ES-I3 (cell line): Measurements from ENCODE around the gene ATP7B.

Experiments
- H3K36me3 ChIP-seq: 2 replicates; pipeline ENCODE4 v1.6.1; 2013; ENCODE audit warnings: mild to moderate bottlenecking, low read length, control low read depth, moderate library complexity; ENCODE audit not compliant: insufficient read depth
- H3K4me1 ChIP-seq: 2 replicates; pipeline ENCODE4 v1.6.1; 2013; ENCODE audit warnings: mild to moderate bottlenecking, control low read depth, low read length; ENCODE audit not compliant: insufficient read depth
- H3K9ac ChIP-seq: 2 replicates; pipeline ENCODE4 v1.6.1; 2013; ENCODE audit warnings: low read depth, mild to moderate bottlenecking, low read length, moderate library complexity
- H3K9me3 ChIP-seq: 2 replicates; pipeline ENCODE4 v1.6.1; 2013; ENCODE audit warnings: mild to moderate bottlenecking, low read length, moderate library complexity; ENCODE audit not compliant: control insufficient read depth, insufficient read depth

ATP7B gene

GRCh38 chr13:52024481-52024880 lies 13.2 kb upstream of the ATP7B start, which contains the start of gene UTP14C:
Gene UTP14C, plus strand, starts transcription at chr13:52024691. Its CDS starts 4,114 bp downstream, at chr13:52028805.
- Histone ChIP-seq H3K36me3 (peaks cover 28% of the 10 kb centered on the region), H3K4me1 (no peaks in the 10 kb centered on the region), H3K9ac (no peak within 1 kb of the TSS), H3K9me3 (peaks cover 5% of the 10 kb centered on the region; the same call in 1 of the 2 replicates)

GRCh38 chr13:52022356-52022755 lies 11.1 kb upstream of the ATP7B start:
- H3K9ac ChIP-seq: no peak overlapping the region
- H3K36me3 ChIP-seq: peaks cover 30% of the 10 kb centered on the region
- H3K9me3 ChIP-seq: no peaks in the 10 kb centered on the region; the same call in 1 of the 2 replicates
- H3K4me1 ChIP-seq: no peaks in the 10 kb centered on the region

- no peak overlapping the region for H3K9ac ChIP-seq
- H3K4me1 ChIP-seq: no peaks in the 10 kb centered on the region
- peaks cover 20% of the 10 kb centered on the region for H3K36me3 ChIP-seq
- H3K9me3 ChIP-seq: peaks cover 4% of the 10 kb centered on the region; the same call in 1 of the 2 replicates
Observed at GRCh38 chr13:52020191-52020590, 8.9 kb upstream of the ATP7B start.

DNA sequence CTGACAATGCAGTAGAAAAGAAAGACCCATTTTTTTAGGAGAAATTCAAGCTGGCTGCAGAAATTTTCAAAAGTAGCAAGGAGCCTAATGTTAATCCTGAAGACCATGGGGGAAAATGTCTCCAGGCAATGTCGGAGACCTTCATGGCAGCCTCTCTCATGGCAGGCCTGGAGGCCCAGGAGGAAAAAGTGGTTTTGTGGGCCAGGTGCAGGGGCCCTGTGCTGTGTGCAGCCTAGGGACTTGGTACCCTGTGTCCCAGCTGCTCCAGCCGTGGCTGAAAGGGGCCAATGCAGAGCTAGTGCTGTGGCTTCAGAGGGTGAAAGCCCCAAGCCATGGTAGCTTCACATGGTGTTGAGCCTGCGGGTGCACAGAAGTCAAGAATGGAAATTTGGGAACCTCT lies 5.0 kb upstream of the ATP7B start:
- no peaks in the 10 kb centered on the region for H3K4me1 ChIP-seq
- H3K36me3 ChIP-seq: peaks cover 9% of the 10 kb centered on the region
- H3K9ac ChIP-seq: no peak overlapping the region
- peaks cover 4% of the 10 kb centered on the region; the same call in 1 of the 2 replicates for H3K9me3 ChIP-seq

- Histone ChIP-seq H3K4me1 (no peaks in the 10 kb centered on the region), H3K9ac (peak overlapping the region; percentile 98), H3K9me3 (peaks cover 4% of the 10 kb centered on the region; the same call in 1 of the 2 replicates), H3K36me3 (no peaks in the 10 kb centered on the region; the same call in 1 of the 2 replicates)
Observed at GRCh38 chr13:52012512-52012836, 1.2 kb upstream of the ATP7B start.

DNA sequence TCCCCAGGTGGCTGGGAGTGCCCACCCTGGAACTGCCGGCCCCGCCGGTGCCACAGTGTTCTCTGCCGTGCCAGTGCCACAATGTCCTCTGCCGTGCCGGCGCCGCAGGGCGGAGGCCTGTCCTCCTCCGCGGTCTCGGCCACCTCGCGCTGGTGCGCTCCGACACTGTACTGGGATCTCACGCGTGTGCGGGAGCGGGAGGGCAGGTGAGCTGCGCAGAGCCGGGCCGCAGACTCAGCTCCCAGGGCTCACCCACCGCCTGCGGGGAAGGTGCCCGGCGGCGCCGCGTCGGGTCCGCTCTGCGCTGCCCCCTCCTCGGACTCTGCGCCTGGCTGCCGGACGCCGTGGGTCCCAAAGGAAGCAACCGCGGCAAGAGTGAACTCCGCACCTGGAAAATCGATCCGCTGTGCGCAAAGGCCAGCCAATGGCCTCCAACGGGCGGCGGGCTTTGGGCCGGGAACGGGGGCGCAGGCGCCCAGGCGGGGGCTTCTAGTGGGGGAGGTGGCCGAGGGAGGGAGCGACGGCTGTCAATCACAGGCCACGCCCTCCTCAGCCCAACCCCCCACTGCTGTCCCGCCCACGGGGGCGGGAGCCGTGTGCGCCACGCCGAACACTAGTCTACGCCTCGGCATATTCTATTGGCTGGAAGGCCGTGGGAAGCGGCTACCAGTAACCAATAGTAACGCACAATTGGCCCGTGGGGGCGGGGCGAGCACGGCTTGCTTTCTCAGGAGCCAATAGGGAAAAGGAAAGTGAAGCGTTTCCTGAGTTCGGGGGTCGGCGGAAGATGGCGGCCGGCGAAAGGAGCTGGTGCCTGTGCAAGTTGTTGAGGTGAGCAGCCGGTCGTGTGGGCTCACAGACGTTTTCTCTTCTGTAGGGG lies 622 bp upstream of the ATP7B start, which contains the start of gene ALG11:
Gene ALG11 (plus strand): TSS at position 767 of the 880 bp plus-strand sequence. CDS start 21 bp downstream, at position 788.
- peak within 1 kb of the TSS; percentile 98 for H3K9ac ChIP-seq
- peaks cover 4% of the 10 kb centered on the region; the same call in 1 of the 2 replicates for H3K9me3 ChIP-seq
- H3K4me1 ChIP-seq: no peaks in the 10 kb centered on the region
- no peaks in the 10 kb centered on the region; the same call in 1 of the 2 replicates for H3K36me3 ChIP-seq

GRCh38 chr13:52009946-52010345 lies 1.3 kb downstream of the ATP7B start:
- H3K36me3 ChIP-seq: no peaks in the 10 kb centered on the region

GRCh38 chr13:52006523-52007245 lies 4.6 kb downstream of the ATP7B start:
- no peaks in the 10 kb centered on the region for H3K36me3 ChIP-seq
- H3K9me3 ChIP-seq: no peaks in the 10 kb centered on the region
- H3K4me1 ChIP-seq: no peaks in the 10 kb centered on the region
- no peak overlapping the region for H3K9ac ChIP-seq

More at GRCh38 chr13:52009946-52010345, 1.3 kb downstream of the ATP7B start:
- H3K9ac ChIP-seq: no peak overlapping the region
- H3K4me1 ChIP-seq: no peaks in the 10 kb centered on the region
- no peaks in the 10 kb centered on the region for H3K9me3 ChIP-seq

- Histone ChIP-seq H3K9ac (no peak overlapping the region), H3K4me1 (peaks cover 3% of the 10 kb centered on the region), H3K36me3 (no peaks in the 10 kb centered on the region), H3K9me3 (no peaks in the 10 kb centered on the region)
Observed at GRCh38 chr13:52005841-52006522, 5.3 kb downstream of the ATP7B start.

DNA sequence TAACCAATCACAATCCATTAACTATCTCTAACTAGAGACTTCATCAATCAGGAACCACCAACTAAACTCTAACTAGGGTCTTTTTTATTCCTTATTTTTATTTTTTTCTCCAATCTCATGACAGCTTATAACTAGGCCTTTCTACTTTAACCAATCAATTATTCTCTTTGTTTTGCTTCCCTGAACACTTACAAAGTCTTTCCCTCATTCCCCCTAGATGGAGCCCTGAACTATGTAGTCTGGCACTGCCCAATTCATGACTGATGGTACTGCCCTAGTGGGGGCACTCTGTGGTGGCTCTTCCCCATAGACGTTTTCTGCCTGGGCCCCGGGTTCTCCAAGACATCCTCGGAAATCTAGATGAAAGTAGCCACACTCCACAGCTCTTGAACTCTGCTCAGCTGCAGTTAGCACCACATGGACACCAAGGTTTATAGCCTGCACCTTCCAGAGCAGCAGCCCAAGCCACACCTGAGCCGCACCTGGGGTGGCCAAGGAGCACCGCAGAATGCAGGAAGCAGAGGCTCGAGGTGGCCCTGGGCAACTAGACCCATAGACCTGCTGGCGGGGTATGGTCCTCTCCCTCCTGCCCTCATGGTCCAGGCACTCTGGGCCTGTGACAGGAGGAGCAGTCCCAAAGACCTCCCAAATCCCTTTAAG lies 6.6 kb downstream of the ATP7B start:
- H3K9ac ChIP-seq: no peak overlapping the region
- H3K36me3 ChIP-seq: no peaks in the 10 kb centered on the region
- no peaks in the 10 kb centered on the region for H3K9me3 ChIP-seq
- peaks cover 3% of the 10 kb centered on the region for H3K4me1 ChIP-seq

DNA sequence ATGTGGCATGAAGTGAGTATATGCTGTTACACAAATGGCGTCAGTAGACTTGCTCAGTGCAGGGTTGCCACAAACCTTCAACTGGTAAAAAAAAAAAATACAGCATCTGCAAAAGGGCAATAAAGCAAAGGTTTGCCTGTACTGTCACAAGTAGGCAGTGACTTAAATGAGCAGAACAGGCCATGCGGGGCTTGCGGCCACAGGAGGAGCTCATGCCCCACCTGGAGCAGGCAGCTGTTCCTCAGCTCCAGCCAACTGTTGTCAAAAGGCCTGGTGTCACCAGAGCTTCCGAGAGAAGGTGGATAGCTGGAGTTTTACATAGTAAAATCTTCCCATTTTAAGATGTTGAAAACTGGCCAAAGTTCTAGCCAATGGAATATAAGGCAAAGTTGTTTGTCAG lies 7.7 kb downstream of the ATP7B start:
- Histone ChIP-seq H3K4me1 (peaks cover 9% of the 10 kb centered on the region), H3K9me3 (no peaks in the 10 kb centered on the region), H3K36me3 (no peaks in the 10 kb centered on the region), H3K9ac (no peak overlapping the region)

DNA sequence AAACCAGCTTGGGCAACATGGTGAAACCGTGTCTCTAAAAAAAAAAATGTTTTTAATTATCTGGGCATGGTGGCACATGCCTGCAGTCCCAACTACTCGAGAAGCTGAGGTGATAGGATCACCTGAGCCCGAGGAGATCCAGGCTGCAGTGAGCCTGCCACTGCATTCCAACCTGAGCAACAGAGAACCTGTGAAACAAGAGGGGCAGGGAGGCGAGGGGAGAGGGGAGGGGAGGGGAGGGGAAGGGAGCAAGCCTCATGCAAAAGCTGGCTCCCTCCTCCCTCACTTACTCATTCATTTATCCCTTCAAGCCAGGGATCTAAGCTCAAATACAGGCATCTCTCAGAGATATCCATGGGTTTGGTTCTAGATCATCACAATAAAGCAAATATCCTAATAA lies 8.9 kb downstream of the ATP7B start:
- H3K9me3 ChIP-seq: no peaks in the 10 kb centered on the region
- H3K9ac ChIP-seq: no peak overlapping the region
- H3K4me1 ChIP-seq: peaks cover 11% of the 10 kb centered on the region
- H3K36me3 ChIP-seq: no peaks in the 10 kb centered on the region

- no peaks in the 10 kb centered on the region for H3K36me3 ChIP-seq
- peaks cover 11% of the 10 kb centered on the region for H3K4me1 ChIP-seq
- no peak overlapping the region for H3K9ac ChIP-seq
- H3K9me3 ChIP-seq: no peaks in the 10 kb centered on the region
Observed at GRCh38 chr13:52001120-52001731, 10.0 kb downstream of the ATP7B start.
